ENCODE results near the gene ELOVL6. TPM values are rescaled to one million over a fixed set of nuclear protein-coding genes. Genes with fewer than 3 reads are reported as not detected.

ELOVL6 gene
- total and polyA plus RNA-seq, 11 donors, result 0.50 to 22.4 (median 2.9) TPM

- ATAC-seq, result no peak
- intact Hi-C loops (cut with DNase I), result no loop called here
Observed at GRCh38 chr4:110171971-110172370, 26.4 kb downstream of the ELOVL6 start.

GRCh38 chr4:110170861-110171260, 27.6 kb downstream of the ELOVL6 start:
- intact Hi-C loops (cut with DNase I), result no loop called here
- Histone ChIP-seq H3K27ac (no peak overlapping the region), H3K27me3 (no peaks in the 10 kb centered on the region), H3K4me1 (peaks cover 0 to 1% (median 0%) of the 10 kb centered on the region in 12 donors), H3K4me3 (no peak overlapping the region), H3K9me3 (no peaks in the 10 kb centered on the region), H3K36me3 (no peaks in the 10 kb centered on the region)
- DNase-seq, result no peak
- no peak for ATAC-seq
- 96 to 100% (median 98%) methylated on average over 3 of the region's 3 CpGs for WGBS, 4 donors
- TF ChIP-seq POLR2A (IDR thresholded peaks at IDR 0.05), result no peak
- TF ChIP-seq, protein P1, sequence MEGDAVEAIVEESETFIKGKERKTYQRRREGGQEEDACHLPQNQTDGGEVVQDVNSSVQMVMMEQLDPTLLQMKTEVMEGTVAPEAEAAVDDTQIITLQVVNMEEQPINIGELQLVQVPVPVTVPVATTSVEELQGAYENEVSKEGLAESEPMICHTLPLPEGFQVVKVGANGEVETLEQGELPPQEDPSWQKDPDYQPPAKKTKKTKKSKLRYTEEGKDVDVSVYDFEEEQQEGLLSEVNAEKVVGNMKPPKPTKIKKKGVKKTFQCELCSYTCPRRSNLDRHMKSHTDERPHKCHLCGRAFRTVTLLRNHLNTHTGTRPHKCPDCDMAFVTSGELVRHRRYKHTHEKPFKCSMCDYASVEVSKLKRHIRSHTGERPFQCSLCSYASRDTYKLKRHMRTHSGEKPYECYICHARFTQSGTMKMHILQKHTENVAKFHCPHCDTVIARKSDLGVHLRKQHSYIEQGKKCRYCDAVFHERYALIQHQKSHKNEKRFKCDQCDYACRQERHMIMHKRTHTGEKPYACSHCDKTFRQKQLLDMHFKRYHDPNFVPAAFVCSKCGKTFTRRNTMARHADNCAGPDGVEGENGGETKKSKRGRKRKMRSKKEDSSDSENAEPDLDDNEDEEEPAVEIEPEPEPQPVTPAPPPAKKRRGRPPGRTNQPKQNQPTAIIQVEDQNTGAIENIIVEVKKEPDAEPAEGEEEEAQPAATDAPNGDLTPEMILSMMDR (IDR thresholded peaks at IDR 0.05), result no peak

More at GRCh38 chr4:110171971-110172370, 26.4 kb downstream of the ELOVL6 start:
- Histone ChIP-seq H3K36me3 (no peaks in the 10 kb centered on the region), H3K27ac (no peak overlapping the region), H3K9me3 (no peaks in the 10 kb centered on the region), H3K27me3 (no peaks in the 10 kb centered on the region), H3K4me1 (no peaks in the 10 kb centered on the region), H3K4me3 (no peak overlapping the region)
- TF ChIP-seq, protein P1 (IDR thresholded peaks at IDR 0.05), result no peak
- no peak for TF ChIP-seq POLR2A (IDR thresholded peaks at IDR 0.05)
- WGBS, 4 donors, result 76 to 96% (median 83%) methylated on average over 1 of the region's 1 CpG
- DNase-seq, result no peak

DNA sequence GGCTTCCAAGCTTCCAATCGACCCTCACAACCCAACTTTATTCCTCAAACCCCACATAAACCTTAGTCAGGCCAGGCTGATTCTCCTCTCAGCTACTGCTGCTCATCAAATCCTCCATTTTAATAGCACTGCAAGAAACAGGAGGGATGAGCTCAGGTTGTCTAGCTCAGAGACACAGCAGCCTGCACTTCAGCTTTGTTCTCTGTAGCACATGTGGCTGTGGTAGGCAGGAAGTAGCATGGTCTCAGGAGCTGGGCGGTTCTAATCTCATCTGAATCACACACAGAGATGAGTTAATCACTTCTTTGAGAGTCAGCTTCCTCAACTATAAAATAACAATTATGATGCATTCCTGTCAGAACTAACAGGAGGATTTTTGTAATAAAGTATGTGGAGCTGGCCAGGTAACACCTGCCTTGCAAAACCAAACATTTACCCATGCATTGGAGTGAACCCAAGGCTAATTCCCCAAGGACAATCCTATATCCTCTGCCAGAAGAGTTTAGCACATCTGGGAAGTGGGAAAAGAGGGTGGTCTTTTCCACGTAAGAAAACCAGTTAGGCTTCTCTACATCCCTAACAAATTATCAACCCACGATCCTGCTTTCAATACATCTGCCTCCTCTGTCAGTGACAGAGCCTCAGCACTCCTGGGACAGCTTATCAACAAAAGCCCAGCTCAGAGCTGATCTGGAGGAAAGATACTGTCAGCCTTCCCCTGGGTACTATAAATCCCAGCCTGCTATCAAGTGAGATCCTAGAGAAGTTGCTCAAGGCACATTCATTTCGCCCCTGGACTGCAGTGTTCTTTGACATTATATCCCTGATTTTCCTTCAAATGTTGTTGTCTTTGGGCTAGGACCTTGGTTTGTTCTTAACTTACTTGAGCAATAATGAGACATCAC, 32.8 kb downstream of the ELOVL6 start:
- Histone ChIP-seq H3K4me3 (no peak overlapping the region), H3K9me3 (peaks cover 0 to 15% (median 0%) of the 10 kb centered on the region in 12 donors), H3K36me3 (no peaks in the 10 kb centered on the region), H3K27me3 (no peaks in the 10 kb centered on the region), H3K4me1 (peaks cover 0 to 17% (median 0%) of the 10 kb centered on the region in 12 donors), H3K27ac (peak overlapping the region in 1 of 12 donors; percentile 74)
- ATAC-seq (peak in 1 of 4 donors; percentile 39), DNase-seq (no peak)
- WGBS, 4 donors, result 56 to 77% (median 71%) methylated on average over 5 of the region's 5 CpGs
- TF ChIP-seq, protein P1 (IDR thresholded peaks at IDR 0.05), result no peak
- no peak for TF ChIP-seq POLR2A (IDR thresholded peaks at IDR 0.05)
- intact Hi-C loops (cut with DNase I), result no loop called here

- no peak for DNase-seq
- ATAC-seq, result no peak
Observed at GRCh38 chr4:110164856-110165255, 33.6 kb downstream of the ELOVL6 start.

More at GRCh38 chr4:110164856-110165255, 33.6 kb downstream of the ELOVL6 start:
- Histone ChIP-seq H3K4me3 (no peak overlapping the region), H3K4me1 (peaks cover 0 to 17% (median 0%) of the 10 kb centered on the region in 12 donors), H3K27ac (peak overlapping the region in 1 of 12 donors; percentile 74), H3K36me3 (no peaks in the 10 kb centered on the region), H3K27me3 (no peaks in the 10 kb centered on the region), H3K9me3 (peaks cover 0 to 15% (median 0%) of the 10 kb centered on the region in 12 donors)
- TF ChIP-seq POLR2A (IDR thresholded peaks at IDR 0.05), result no peak
- TF ChIP-seq, protein P1 (IDR thresholded peaks at IDR 0.05), result no peak
- 64 to 83% (median 75%) methylated on average over 2 of the region's 2 CpGs for WGBS, 4 donors
- intact Hi-C loops (cut with DNase I), result no loop called here
